HL-60 (cell line): ENCODE results near the gene SYT9.

ENCODE experiments used
- CTCF ChIP-seq: IDR thresholded peaks from one replicate; pipeline ENCODE4 v1.5.1; 2011; ENCODE audit warnings: low read length, control low read depth, inconsistent platforms; ENCODE audit not compliant: insufficient read depth
- GABPA ChIP-seq: IDR thresholded peaks from 2 replicates; pipeline ENCODE4 v1.6.1; 2012; ENCODE audit warnings: low read depth
- POLR2AphosphoS5 ChIP-seq: IDR thresholded peaks from 2 replicates; pipeline ENCODE4 v1.6.1; 2012; ENCODE audit warnings: low read depth
- REST ChIP-seq: IDR thresholded peaks from 2 replicates; pipeline ENCODE4 v1.6.1; 2012; ENCODE audit warnings: low read depth; ENCODE audit not compliant: insufficient replicate concordance

- TF ChIP-seq CTCF (no peak), POLR2AphosphoS5 (no peak), REST (no peak), GABPA (no peak)
These were observed 47.7 kb downstream of the SYT9 start for GRCh38 chr11:7299393-7299792.
